HG03432 (cell line): ENCODE measurements around the gene BLCAP.
"Not testable (repeated sequence)": the region's sequence is repeated elsewhere in the genome, so short reads cannot be mapped to it uniquely, and the experiment has no call there.

Experiments
- ATAC-seq: cut with Tn5 transposase; IDR thresholded peaks from one replicate; pipeline ENCODE4 v1.9.1; 2021; ENCODE audit warnings: mild to moderate bottlenecking, moderate library complexity; ENCODE audit not compliant: unreplicated experiment

BLCAP gene

DNA sequence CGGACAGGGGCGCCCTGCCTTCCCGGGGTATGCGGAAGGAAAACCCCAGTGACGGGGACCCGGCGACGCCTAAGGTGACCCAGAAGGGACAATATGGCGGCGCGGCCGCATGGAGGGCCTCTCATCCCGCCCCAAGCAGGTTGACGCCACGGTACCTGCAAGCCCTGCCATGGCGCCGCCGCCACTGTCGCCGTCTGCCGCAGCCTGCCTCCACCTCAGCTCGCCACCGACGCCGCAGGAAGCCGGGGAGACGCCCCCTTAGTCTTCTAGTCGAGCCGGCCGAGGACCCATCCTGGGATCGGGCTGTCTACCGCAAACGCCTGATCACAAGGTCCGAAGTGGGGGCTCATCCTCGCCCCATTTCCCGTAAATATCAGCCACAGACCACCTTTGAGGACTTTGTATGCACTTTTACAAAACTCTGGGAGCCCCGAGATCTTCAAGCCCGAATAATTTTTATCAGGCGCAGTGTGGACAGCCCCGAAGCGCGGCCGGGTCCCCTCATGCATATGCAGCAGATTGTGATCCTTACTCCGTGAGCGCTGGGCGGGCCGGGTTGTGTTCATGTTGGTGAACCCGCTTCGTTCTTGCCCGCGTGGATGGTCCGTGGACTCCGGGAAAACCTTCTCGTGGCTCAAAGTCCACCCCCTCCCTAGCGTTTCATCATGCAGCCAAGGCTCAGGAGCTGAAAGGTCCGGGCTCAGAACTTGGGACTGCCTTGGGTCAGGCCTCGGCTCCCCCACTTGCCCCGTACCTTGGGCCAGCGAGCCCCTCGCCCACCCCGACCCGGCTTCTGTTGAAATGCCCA, at the start of gene BLCAP:
Gene BLCAP, minus strand, starts transcription at position 239 of the 808 bp plus-strand sequence. CDS start 8,702 bp downstream, outside the sequence.
- ATAC-seq, result peak; percentile 78

- ATAC-seq, result not testable (repeated sequence)
Observed at GRCh38 chr20:37577436-37577835, 49.8 kb upstream of the BLCAP start.

GRCh38 chr20:37576911-37577310, 49.2 kb upstream of the BLCAP start:
- ATAC-seq, result no peak

- ATAC-seq, result no peak
Observed at GRCh38 chr20:37575884-37576283, 48.2 kb upstream of the BLCAP start.

DNA sequence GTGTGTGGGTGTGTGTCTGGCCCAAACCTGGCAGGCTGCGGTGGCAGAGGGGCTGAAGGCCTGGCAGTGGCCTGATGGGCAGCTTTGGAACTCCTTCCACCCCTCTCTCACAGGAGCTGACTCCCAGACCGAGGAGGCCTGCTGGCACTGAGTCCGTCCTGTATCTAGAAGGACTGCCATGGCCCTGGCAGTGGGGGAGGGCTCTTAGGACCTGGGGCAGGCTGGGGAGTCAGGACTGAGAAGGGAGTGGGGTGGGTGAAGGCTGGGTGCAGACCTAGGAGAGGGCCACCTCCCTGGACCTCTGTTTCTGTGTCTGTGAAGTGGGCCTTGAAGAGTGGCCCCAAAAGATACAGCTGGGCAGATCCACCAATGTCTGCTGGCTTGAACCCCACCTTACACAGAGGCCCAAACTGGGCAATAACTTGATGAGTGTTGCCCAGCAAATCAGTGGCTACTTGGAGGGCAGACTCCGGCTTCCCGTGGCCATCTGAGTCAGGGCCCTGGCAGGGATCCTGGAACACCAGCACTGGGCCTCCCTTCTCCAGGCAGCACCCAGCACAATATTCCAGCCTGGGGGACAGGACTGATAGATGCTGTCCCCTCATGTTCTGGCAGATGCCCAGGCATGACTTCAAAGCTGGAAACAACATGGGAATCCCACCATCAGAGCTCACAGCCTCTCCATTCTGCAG, 46.7 kb upstream of the BLCAP start:
- ATAC-seq, result no peak

- ATAC-seq, result no peak
Observed at GRCh38 chr20:37573626-37574198, 46.0 kb upstream of the BLCAP start.

- no peak for ATAC-seq
Observed at GRCh38 chr20:37571033-37571432, 43.4 kb upstream of the BLCAP start.

- no peak for ATAC-seq
Observed at GRCh38 chr20:37570419-37570818, 42.7 kb upstream of the BLCAP start.

- no peak for ATAC-seq
Observed at GRCh38 chr20:37567671-37568588, 40.3 kb upstream of the BLCAP start.

DNA sequence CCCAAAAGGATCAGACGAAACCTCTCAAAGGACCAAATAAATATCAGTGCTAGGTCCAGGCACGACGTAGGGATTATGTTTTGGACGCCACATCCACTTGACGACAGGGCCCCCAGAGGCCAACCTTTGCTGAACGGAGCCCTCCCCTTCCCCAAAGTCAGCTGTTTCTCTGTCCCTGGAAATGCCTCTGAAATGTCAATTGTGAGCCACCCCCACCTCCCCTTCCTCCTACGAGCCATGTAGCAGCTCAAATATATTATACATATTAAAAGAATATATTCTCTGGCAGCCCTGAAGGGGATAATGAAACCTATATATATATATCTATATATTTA, 39.6 kb upstream of the BLCAP start:
- ATAC-seq, result no peak

DNA sequence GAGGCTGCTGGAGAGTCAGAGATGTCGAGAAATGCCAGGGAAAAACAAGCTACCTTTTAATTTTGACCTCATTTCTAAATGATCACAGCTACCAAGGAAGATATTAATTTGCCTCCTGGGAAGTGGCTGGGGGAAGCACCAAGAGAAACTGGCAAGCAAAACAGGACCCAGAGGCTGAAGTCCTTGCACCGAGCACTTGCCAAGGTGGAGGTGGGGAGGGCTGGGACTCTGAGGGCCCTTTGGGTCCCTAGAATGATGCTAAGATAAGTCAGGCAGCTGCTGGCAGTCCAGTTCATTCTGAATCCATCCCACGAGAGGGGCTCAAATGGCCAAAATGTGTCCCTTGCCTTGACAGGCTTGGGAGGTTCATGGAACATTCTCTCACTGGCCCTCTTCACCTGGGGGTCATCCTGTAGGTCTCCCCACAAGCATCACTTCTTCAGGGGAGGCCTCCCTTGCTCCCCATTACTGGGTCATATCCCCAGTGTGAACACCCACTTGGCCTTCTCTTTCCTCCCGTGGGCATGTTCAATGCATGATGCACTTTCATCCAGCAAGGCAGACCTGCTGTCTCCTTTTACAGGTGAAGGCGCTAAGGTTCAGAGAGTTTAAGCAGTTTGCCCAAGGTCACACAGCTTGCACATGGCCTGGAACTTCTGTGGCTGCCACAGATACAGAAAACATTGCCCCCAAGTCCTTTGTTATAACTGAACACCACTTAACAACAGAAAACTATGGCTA, 39.1 kb upstream of the BLCAP start:
- no peak for ATAC-seq

DNA sequence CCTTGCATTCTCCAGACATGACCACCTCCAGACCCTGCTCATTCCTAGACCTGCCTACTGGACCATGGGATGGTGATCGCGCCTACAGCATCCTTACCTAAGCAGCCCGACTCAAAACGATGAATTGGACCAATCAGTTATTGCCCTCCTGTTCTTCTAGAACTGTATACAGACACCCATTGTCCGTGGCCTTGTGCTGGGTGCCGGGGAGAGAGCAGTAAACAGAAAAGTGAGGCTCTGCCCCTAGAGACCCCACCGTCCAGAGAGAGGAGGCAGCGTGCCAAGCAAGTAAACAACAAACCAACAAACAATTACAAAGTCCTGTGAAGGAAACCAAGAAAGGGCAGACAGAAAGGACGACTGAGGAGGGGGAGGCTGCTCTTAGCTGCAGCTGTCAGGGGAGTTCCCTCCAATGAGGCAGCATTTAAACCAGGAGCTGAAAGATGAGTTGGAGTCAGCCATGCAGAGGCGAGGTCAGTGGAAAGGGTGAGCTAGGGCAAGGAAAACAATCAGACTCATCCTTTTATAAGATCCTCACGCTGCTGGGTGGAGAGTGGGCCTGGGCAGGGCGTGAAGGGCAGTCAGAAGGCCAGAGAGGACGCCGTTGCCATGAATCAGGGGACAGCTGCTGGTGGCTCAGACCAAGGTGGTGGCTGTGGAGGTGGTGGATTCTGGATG, 37.6 kb upstream of the BLCAP start:
- ATAC-seq, result no peak

- ATAC-seq, result no peak
Observed at GRCh38 chr20:37564388-37565133, 36.9 kb upstream of the BLCAP start.

DNA sequence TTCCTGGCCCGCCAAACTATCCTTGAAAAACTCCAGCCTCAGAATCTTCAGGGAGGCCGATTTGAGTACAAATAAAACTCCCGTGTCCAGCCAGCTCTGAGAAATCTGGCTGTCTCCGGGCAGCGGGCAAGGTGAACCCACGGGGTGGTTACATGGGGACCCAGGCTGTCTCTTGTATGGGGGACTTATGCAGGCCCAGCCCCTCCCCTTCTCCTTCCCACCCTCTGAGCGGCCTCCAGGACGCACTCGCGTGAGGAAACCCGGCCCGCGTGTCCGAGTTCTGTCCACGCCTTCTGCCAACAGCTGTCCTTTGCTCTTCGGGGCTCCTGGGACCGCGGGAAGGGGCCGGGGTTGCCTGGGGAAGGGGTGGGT, 36.3 kb upstream of the BLCAP start:
- ATAC-seq, result no peak

- ATAC-seq, result no peak
Observed at GRCh38 chr20:37562695-37563480, 35.2 kb upstream of the BLCAP start.

DNA sequence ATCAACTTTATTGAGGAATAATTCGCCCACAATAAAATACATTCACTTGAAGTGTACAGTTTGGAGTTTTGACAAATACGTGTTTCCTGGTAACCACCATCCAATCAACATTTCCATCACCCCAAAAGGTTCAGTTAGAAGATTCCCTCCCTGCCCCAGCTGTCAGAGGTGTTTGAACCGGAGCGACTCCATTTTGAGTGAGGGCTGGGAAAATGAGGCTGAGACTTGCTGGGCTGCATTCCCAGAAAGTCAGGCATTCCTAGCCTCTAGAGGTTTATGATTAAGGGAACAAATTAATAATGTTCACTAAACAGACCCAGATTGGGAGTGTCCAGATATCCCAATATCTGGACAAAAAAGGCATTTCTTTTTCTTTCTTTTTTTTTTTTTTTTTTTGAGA, 33.0 kb upstream of the BLCAP start:
- ATAC-seq, result no peak

GRCh38 chr20:37559312-37560027, 31.8 kb upstream of the BLCAP start:
- no peak for ATAC-seq

DNA sequence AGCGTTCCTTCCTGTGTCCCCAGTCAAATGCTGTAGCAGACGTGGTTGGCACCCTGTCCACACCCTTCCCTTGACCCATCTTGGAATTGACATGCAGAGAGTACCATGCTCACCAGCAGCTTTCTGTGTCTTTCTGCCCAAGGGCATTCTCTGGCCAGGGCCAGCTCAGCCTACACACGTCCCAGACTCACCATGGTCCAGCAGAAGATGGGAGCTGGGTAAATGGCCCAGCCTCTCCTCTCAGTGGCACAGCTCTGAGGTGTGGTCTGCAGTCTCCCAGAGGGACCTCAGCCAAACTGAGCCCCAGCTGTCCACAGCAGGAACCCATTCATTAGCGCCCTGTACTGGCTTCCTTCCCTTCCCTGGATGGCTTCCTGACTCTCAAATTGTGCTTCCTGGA, 31.1 kb upstream of the BLCAP start:
- ATAC-seq, result no peak
